ENCODE data around the gene MAMDC4.
"Not testable (repeated sequence)": the region's sequence is repeated elsewhere in the genome, so short reads cannot be mapped to it uniquely, and the experiment has no call there.

The MAMDC4 gene

GRCh38 chr9:136839229-136840139 is 12.7 kb upstream of the MAMDC4 start:
- no peak for DNase-seq (ENCODE audit: low read depth)

GRCh38 chr9:136840140-136840876 is 11.8 kb upstream of the MAMDC4 start:
- DNase-seq (ENCODE audit: low read depth), result no peak

- DNase-seq (ENCODE audit: low read depth), result peak; percentile 27
Observed at GRCh38 chr9:136840877-136841645, 11.1 kb upstream of the MAMDC4 start.

GRCh38 chr9:136841646-136842379 is 10.3 kb upstream of the MAMDC4 start:
- not testable (repeated sequence) for DNase-seq (ENCODE audit: low read depth)

GRCh38 chr9:136842380-136842948 is 9.7 kb upstream of the MAMDC4 start, which contains the start of gene AJM1:
Gene AJM1, plus strand, starts transcription at chr9:136842478. Its CDS starts 1,937 bp downstream, at chr9:136844415.
- DNase-seq (ENCODE audit: low read depth), result peak; percentile 62

GRCh38 chr9:136843159-136843800 is 8.9 kb upstream of the MAMDC4 start:
- DNase-seq (ENCODE audit: low read depth), result not testable (repeated sequence)

GRCh38 chr9:136843801-136844740 is 8.1 kb upstream of the MAMDC4 start:
- not testable (repeated sequence) for DNase-seq (ENCODE audit: low read depth)

GRCh38 chr9:136844761-136845464 is 7.2 kb upstream of the MAMDC4 start:
- no peak for DNase-seq (ENCODE audit: low read depth)

- no peak for DNase-seq (ENCODE audit: low read depth)
Observed at GRCh38 chr9:136845465-136846260, 6.5 kb upstream of the MAMDC4 start.

- DNase-seq (ENCODE audit: low read depth), result no peak
Observed at GRCh38 chr9:136846376-136847087, 5.6 kb upstream of the MAMDC4 start.

- DNase-seq (ENCODE audit: low read depth), result peak; percentile 57
Observed at GRCh38 chr9:136847088-136847825, 4.9 kb upstream of the MAMDC4 start.

GRCh38 chr9:136847826-136848392 is 4.2 kb upstream of the MAMDC4 start:
- peak; percentile 85 for DNase-seq (ENCODE audit: low read depth)

GRCh38 chr9:136848393-136849037 is 3.6 kb upstream of the MAMDC4 start:
- DNase-seq (ENCODE audit: low read depth), result peak; percentile 45

GRCh38 chr9:136849038-136849959 is 2.8 kb upstream of the MAMDC4 start, which contains the start of gene PHPT1:
Gene PHPT1, plus strand, starts transcription at chr9:136849409. Its CDS starts 22 bp downstream, at chr9:136849431.
- DNase-seq (ENCODE audit: low read depth), result peak; percentile 99
